ENCODE measurements around the gene CFAP45.

CFAP45 gene

DNA sequence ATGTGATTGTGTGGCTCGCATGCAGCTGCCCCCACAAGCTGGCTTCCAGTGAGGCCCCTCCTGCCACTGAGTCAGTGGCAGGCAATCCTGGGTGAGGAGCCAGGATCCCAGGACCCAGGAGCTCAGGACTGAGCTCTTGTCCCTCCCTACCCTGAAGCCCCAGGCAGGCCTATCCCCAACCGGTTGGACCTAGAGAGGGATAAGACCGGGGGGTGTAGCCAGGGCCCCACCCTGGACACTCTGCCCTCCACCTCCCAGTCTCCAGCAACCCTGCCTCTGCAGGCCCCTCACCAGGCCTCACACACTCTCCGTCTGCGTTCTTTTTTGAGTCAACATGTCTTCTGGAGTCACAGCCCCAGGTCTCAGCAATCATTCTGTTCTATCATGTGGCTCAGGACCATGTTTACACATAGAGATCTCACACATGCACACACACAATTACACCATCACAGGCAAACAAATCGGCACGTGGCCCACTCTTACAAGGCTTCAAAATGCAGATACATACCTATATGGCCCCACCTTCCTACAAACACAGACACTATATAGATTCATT is 40.1 kb downstream of the CFAP45 start:
- in situ Hi-C loops (cut with HindIII; ENCODE audit: low sequenced_read_pairs), result no loop called here

- in situ Hi-C loops (cut with HindIII; ENCODE audit: low sequenced_read_pairs), result no loop called here
Measured at GRCh38 chr1:159857889-159858288, 42.1 kb downstream of the CFAP45 start.

DNA sequence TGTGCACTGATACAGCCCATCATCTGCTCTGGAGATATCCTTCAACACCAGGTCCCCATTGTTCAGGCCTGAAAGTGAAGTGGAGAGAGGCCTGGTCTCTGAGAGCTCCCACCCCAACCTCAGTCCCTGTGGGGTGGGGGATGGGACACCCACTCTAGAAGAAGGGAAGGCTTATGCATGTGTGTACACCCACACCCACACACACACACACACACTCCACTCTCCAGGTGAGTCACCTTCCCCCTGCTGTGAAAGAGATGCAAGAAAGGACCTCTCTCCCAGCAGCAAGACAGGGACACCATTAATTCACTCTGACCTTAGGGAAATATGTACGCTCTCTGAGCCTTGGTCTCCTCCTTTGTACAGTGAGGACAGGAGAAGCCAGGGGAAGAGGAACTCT is 43.4 kb downstream of the CFAP45 start:
- in situ Hi-C loops (cut with HindIII; ENCODE audit: low sequenced_read_pairs), result no loop called here

GRCh38 chr1:159855709-159856108 is 44.3 kb downstream of the CFAP45 start:
- in situ Hi-C loops (cut with HindIII; ENCODE audit: low sequenced_read_pairs), result no loop called here

GRCh38 chr1:159854693-159855192 is 45.2 kb downstream of the CFAP45 start:
- in situ Hi-C loops (cut with HindIII; ENCODE audit: low sequenced_read_pairs), result no loop called here

DNA sequence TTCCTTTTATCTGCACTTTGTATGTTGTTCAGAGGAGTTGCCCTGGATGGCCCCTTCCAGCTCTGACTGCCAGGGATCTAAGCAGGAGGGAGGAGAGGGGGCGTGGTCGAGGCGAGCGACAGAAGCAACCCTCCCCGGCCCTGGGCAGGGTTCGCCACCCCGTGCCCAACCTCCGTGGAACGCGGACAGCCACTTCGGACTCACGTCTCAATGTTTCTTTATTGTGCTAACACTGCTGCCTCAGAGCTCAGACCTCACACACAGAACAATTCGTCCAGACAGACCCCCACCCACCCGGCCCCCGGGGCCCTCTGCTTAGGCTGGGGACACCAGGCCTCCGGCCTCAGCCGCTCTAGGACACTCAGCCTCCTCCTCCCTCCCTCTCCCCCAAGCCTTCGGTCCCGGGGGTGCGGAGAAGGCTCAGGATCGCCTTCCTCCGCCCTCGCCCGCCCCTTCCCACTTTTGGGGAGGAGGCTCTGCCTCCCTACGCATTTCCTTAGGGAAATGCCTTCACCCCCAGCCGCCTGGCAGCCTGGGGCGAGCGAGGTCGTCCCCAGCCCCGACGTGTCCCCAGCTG is 45.8 kb downstream of the CFAP45 start:
- in situ Hi-C loops (cut with HindIII; ENCODE audit: low sequenced_read_pairs), result no loop called here

GRCh38 chr1:159853417-159854115 is 46.4 kb downstream of the CFAP45 start:
- in situ Hi-C loops (cut with HindIII; ENCODE audit: low sequenced_read_pairs), result no loop called here

DNA sequence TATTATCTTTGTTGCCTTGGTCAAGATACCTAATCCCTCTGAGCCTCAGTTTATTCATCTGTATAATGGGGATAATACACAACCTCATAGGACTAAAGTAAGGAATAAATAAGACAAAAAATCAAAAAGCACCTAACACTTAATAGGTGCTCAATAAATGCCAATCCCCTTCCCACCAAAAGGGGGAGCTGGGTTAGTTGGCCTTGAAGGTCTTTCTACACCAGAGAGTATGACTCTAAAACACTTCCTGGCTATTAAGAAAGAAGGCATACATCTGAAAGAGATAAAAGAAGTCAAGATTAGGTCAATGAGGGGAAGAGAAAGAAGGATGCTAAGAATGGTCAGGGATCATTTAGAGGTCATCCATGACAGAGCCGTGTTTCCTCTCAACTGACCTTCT is 48.6 kb downstream of the CFAP45 start:
- in situ Hi-C loops (cut with HindIII; ENCODE audit: low sequenced_read_pairs), result no loop called here

DNA sequence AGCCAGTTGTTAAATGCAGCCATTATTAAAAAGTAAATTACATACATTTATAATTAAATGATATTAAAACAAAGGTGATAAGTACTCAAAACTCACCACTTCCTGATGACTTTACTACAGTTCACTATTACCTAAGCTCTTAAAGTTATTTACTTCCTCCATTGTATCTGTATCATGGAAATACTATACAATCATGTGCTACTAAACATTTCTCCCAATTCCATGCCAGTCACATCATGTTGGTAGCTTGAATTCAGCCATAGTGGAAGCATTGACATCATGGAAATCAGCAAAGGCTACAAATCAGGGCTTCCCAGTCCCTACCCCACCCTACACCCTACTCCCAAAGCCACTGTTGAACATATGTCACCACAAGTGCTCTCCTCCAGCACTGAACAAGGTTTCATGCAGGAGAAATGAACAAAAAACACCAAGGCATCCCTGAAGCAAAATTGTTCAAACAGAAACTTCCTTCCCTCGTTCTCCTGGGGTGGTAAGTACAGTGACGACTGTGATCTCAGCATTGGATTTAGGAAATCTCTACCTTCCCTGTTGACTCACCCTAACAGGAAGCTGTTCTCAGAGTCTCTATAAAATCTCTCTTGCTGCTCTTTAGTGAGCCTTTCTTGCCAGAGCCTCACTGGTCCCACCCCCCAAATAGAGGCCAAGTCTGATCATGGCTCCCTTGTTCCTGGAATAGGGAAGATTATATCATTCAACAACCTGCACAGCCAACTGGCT is 50.2 kb downstream of the CFAP45 start:
- in situ Hi-C loops (cut with HindIII; ENCODE audit: low sequenced_read_pairs), result no loop called here

- in situ Hi-C loops (cut with HindIII; ENCODE audit: low sequenced_read_pairs), result no loop called here
Measured at GRCh38 chr1:159848326-159848725, 51.6 kb downstream of the CFAP45 start.

DNA sequence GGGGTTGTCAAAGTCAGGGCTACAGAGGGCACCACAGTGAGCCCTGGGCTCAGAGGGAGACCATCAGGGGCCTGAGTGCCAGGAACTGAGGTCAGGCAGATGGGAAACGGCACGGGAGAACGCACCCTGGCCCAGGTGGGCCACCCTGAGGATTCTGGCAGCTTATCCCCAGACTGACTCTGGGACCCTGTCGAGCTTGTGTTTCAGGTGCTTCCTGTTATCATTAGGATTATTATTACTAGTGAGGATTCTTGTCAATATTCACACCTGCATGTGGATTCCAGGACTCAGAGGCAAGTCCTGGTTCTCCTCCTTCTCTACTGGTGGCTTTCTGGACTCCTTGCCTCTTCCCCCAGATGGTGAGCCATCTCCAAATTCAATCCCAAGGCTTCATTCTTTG is 52.7 kb downstream of the CFAP45 start:
- in situ Hi-C loops (cut with HindIII; ENCODE audit: low sequenced_read_pairs), result no loop called here

GRCh38 chr1:159845751-159846629 is 54.0 kb downstream of the CFAP45 start:
- in situ Hi-C loops (cut with HindIII; ENCODE audit: low sequenced_read_pairs), result no loop called here

DNA sequence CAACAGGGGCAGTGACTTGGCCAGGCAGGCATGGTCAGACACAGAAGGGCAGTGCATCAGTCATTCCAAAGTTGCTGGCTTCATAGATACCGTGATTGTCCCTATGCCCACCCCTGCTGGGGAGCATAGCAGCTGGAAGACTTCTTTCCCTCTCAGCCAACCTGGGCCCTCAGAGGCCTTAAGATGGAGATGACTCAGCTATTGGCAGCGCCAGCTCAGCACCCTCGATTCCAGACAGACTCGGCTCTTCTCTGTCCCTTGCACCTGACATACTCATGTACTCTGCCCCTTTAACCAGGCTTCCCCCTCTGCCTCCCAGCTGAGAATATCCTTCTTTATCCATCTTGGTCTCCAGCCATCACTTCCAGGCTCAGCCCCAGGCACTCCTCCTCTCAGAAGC is 56.5 kb downstream of the CFAP45 start:
- in situ Hi-C loops (cut with HindIII; ENCODE audit: low sequenced_read_pairs), result no loop called here

- in situ Hi-C loops (cut with HindIII; ENCODE audit: low sequenced_read_pairs), result no loop called here
Measured at GRCh38 chr1:159841749-159842148, 58.2 kb downstream of the CFAP45 start.

- in situ Hi-C loops (cut with HindIII; ENCODE audit: low sequenced_read_pairs), result no loop called here
Measured at GRCh38 chr1:159839116-159839849, 60.7 kb downstream of the CFAP45 start.

GRCh38 chr1:159838715-159839114 is 61.2 kb downstream of the CFAP45 start:
- in situ Hi-C loops (cut with HindIII; ENCODE audit: low sequenced_read_pairs), result no loop called here

DNA sequence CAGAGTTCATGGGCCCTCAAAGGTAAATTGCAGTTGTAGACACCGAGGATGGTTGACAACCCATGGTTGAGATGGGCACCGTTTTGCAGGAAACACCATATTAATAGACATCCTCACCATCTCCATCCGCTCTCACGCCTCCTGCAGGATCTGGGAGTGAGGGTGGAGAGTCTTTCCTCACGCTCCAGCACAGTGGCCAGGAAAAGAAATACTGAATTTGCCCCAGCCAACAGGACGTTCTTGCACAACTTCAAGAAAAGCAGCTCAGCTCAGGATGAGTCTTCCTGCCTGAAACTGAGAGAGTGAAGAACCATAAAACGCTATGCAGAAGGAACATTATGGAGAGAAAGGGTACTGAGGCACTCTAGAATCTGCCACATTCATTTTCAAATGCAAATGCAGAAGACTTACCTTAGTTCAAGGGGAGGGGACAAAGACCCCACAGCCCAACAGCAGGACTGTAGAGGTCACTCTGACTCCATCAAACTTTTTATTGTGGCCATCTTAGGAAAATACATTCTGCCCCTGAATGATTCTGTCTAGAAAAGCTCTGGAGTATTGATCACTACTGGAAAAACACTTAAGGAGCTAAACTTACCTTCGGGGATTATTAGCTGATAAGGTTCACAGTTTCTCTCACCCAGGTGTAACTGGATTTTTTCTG is 64.0 kb downstream of the CFAP45 start:
- in situ Hi-C loops (cut with HindIII; ENCODE audit: low sequenced_read_pairs), result no loop called here

DNA sequence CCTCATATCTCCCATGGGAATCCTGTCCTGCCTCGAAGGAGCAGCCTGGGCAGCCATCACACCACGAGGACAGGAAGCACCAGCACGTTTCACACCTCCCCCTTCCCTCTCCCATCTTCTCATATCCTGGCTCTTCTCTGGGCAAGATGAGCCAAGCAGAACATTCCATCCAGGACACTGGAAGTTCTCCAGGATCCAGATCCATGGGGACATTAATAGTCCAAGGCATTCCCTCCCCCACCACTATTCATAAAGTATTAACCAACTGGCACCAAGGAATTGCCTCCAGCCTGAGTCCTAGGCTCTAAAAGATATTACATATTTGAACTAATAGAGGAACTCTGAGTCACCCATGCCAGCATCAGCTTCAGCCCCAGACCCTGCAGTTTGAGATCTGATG is 64.6 kb downstream of the CFAP45 start:
- in situ Hi-C loops (cut with HindIII; ENCODE audit: low sequenced_read_pairs), result no loop called here

DNA sequence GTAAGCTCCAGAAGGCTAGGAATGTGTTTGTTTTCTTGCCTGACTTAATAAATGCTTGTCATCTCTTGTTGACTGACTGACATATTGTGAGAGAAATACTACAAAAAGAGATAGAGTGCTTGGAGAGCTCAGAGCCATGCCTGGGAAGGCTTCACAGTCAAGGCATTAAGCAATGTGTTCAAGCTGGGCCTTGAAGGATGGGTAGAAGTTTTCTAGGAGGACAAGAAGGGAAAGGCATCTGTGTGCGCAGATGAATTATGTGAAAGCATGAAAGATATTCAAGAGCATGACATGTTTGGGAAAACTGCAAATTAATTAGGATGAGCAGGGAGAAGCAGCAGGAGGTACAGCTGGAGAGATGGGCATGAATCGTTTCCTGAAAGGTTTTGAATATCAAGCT is 67.7 kb downstream of the CFAP45 start:
- in situ Hi-C loops (cut with HindIII; ENCODE audit: low sequenced_read_pairs), result no loop called here
